DND-41 (cell line): Measurements from ENCODE around the gene KCNMB1.

Experiments used
- ATAC-seq: fragments of 200-7000 bp; cut with Tn5 transposase; 3 replicates; pipeline ENCODE4 v1.9.1; 2021; ENCODE audit warnings: low read depth; ENCODE audit not compliant: insufficient read depth
- DNase-seq: peaks from one replicate; pipeline ENCODE4 v3.0.0-alpha.2; 2020
- H2AFZ ChIP-seq: 2 replicates; pipeline ENCODE4 v1.6.0; 2012; ENCODE audit warnings: low read depth, low read length
- H3K27ac ChIP-seq: 2 replicates; pipeline ENCODE4 v1.5.1; 2012; ENCODE audit warnings: low read length, inconsistent platforms
- H3K27me3 ChIP-seq: fragments of 200-600 bp; sonication (generic); 2 replicates; pipeline ENCODE4 v1.6.0; 2012; ENCODE audit warnings: low read length, mild to moderate bottlenecking, inconsistent platforms; ENCODE audit not compliant: insufficient read depth, poor library complexity
- H3K36me3 ChIP-seq: 2 replicates; pipeline ENCODE4 v1.5.1; 2012; ENCODE audit warnings: low read length, inconsistent platforms; ENCODE audit not compliant: insufficient read depth
- H3K4me1 ChIP-seq: 2 replicates; pipeline ENCODE4 v1.5.1; 2012; ENCODE audit warnings: mild to moderate bottlenecking, low read length; ENCODE audit not compliant: insufficient read depth
- H3K4me2 ChIP-seq: 2 replicates; pipeline ENCODE4 v1.6.0; 2012; ENCODE audit warnings: mild to moderate bottlenecking, moderate library complexity, low read length, inconsistent platforms; ENCODE audit not compliant: insufficient read depth
- H3K4me3 ChIP-seq, 2 experiments: fragments of 200-600 bp in 1 of 2; shearing (Covaris generic) in 1 of 2; 2 replicates each; pipeline ENCODE4 v1.5.1; 2012 to 2016; ENCODE audit warnings: inconsistent platforms in 2 of 2, low read length in 2 of 2, mild to moderate bottlenecking in 2 of 2, low read depth in 1 of 2, moderate library complexity in 1 of 2
- H3K79me2 ChIP-seq: 2 replicates; pipeline ENCODE4 v1.6.0; 2012; ENCODE audit warnings: low read length, inconsistent platforms; ENCODE audit not compliant: insufficient read depth
- H3K9ac ChIP-seq: 2 replicates; pipeline ENCODE4 v1.6.0; 2012; ENCODE audit warnings: low read depth, mild to moderate bottlenecking, inconsistent platforms, low read length, moderate library complexity
- H3K9me3 ChIP-seq: 2 replicates; pipeline ENCODE4 v1.5.1; 2012; ENCODE audit warnings: low read length, moderate library complexity, mild to moderate bottlenecking, inconsistent platforms; ENCODE audit not compliant: insufficient read depth, severe bottlenecking
- H4K20me1 ChIP-seq: 2 replicates; pipeline ENCODE4 v1.6.0; 2012; ENCODE audit warnings: low read length; ENCODE audit not compliant: insufficient read depth
- CTCF ChIP-seq: IDR thresholded peaks from 2 replicates; pipeline ENCODE4 v1.5.1; 2012; ENCODE audit warnings: borderline replicate concordance, low read length, moderate library complexity, mild to moderate bottlenecking; ENCODE audit not compliant: poor library complexity, severe bottlenecking; ENCODE audit errors: extremely low read depth
- EZH2 ChIP-seq: IDR thresholded peaks from 3 replicates; pipeline ENCODE4 v1.6.1; 2012; ENCODE audit warnings: borderline replicate concordance, low read depth, mild to moderate bottlenecking, moderate library complexity, low read length, inconsistent platforms; ENCODE audit not compliant: severe bottlenecking

The KCNMB1 gene

GRCh38 chr5:170368586-170368985 is 20.6 kb downstream of the KCNMB1 start:
- no peaks in the 10 kb centered on the region for H3K27me3 ChIP-seq
- H3K79me2 ChIP-seq: no peaks in the 10 kb centered on the region
- TF ChIP-seq CTCF: no peak
- TF ChIP-seq EZH2: no peak
- no peaks in the 10 kb centered on the region for H4K20me1 ChIP-seq
- H3K36me3 ChIP-seq: no peaks in the 10 kb centered on the region
- H3K4me2 ChIP-seq: no peak overlapping the region
- no peak overlapping the region for H2AFZ ChIP-seq
- no peak overlapping the region for H3K9ac ChIP-seq
- ATAC-seq (no peak), DNase-seq (no peak)
- H3K27ac ChIP-seq: no peak overlapping the region
- H3K4me1 ChIP-seq: no peaks in the 10 kb centered on the region
- no peak overlapping the region for H3K4me3 ChIP-seq
- H3K9me3 ChIP-seq: no peaks in the 10 kb centered on the region

- no peak overlapping the region for H3K27ac ChIP-seq
- H3K4me2 ChIP-seq: no peak overlapping the region
- DNase-seq (no peak), ATAC-seq (no peak)
- H4K20me1 ChIP-seq: no peaks in the 10 kb centered on the region
- H3K36me3 ChIP-seq: no peaks in the 10 kb centered on the region
- H3K9ac ChIP-seq: no peak overlapping the region
- H3K4me3 ChIP-seq: no peak overlapping the region
- H3K27me3 ChIP-seq: no peaks in the 10 kb centered on the region
- H3K79me2 ChIP-seq: no peaks in the 10 kb centered on the region
- no peaks in the 10 kb centered on the region for H3K9me3 ChIP-seq
- H2AFZ ChIP-seq: no peak overlapping the region
- TF ChIP-seq CTCF (no peak), EZH2 (no peak)
- H3K4me1 ChIP-seq: no peaks in the 10 kb centered on the region
Measured at GRCh38 chr5:170366276-170366675, 22.9 kb downstream of the KCNMB1 start.

- no peaks in the 10 kb centered on the region for H3K27me3 ChIP-seq
- H3K4me2 ChIP-seq: no peak overlapping the region
- DNase-seq: no peak
- H3K4me3 ChIP-seq: no peak overlapping the region
- H3K9me3 ChIP-seq: no peaks in the 10 kb centered on the region
- TF ChIP-seq CTCF: no peak
- TF ChIP-seq EZH2: no peak
- no peaks in the 10 kb centered on the region for H3K4me1 ChIP-seq
- H3K79me2 ChIP-seq: no peaks in the 10 kb centered on the region
- H4K20me1 ChIP-seq: no peaks in the 10 kb centered on the region
- H3K27ac ChIP-seq: no peak overlapping the region
- ATAC-seq: no peak
- no peaks in the 10 kb centered on the region for H3K36me3 ChIP-seq
- H2AFZ ChIP-seq: no peak overlapping the region
- no peak overlapping the region for H3K9ac ChIP-seq
Measured at GRCh38 chr5:170365831-170366230, 23.3 kb downstream of the KCNMB1 start.

- ATAC-seq (no peak), DNase-seq (no peak)
- Histone ChIP-seq H3K4me1 (no peaks in the 10 kb centered on the region), H3K4me3 (no peak overlapping the region), H4K20me1 (no peaks in the 10 kb centered on the region), H3K36me3 (no peaks in the 10 kb centered on the region), H3K9me3 (no peaks in the 10 kb centered on the region), H3K27ac (no peak overlapping the region), H3K9ac (no peak overlapping the region), H3K79me2 (no peaks in the 10 kb centered on the region), H3K27me3 (no peaks in the 10 kb centered on the region), H2AFZ (no peak overlapping the region), H3K4me2 (no peak overlapping the region)
- no peak for TF ChIP-seq EZH2
- TF ChIP-seq CTCF: no peak
Measured at GRCh38 chr5:170365011-170365410, 24.2 kb downstream of the KCNMB1 start.
